DMS53 treated with DMSO at 0.1 percent for 48 hours (cell line): ENCODE results near the gene TKT.

ENCODE experiments used
- DNase-seq: peaks from one replicate; lab custom pipeline; 2025; ENCODE audit not compliant: unreplicated experiment; lab: John Stamatoyannopoulos, UW

TKT gene

DNA sequence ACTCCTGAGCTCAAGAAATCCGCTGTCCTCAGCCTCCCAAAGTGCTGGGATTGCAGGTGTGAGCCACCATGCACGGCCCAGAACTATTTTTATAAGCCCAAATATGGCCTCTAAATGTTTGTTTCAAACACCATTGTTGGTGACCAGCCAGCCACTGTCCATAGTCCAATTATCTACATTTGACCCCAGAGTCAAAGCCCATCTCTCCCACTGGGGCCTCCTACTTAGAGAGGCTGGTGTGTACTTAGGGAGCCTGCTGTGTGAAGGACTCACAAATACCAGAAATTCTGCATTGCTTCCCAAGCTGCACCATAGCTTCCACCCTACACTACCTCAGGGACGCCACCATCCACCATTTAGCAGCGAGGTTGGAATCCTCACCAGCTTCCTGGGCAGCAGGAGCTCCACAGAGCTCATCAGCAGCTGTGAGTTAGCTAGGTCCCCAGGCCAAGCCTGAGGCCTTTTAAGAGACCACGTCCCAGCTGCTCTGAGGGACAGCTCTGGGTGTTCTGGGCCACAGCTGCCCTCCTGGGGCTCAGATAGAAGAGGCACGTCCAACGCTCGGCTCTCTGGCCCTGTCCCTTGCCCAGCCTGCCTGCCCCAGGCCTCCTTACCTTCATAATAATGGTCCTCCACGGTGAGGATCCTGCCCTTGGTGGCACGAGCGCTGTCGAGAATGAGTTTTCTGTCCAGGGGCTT lies 29.5 kb downstream of the TKT start:
- no peak for DNase-seq

GRCh38 chr3:53225651-53226050 lies 30.2 kb downstream of the TKT start:
- DNase-seq, result no peak

- no peak for DNase-seq
These were observed 30.6 kb downstream of the TKT start for GRCh38 chr3:53225181-53225580.

DNA sequence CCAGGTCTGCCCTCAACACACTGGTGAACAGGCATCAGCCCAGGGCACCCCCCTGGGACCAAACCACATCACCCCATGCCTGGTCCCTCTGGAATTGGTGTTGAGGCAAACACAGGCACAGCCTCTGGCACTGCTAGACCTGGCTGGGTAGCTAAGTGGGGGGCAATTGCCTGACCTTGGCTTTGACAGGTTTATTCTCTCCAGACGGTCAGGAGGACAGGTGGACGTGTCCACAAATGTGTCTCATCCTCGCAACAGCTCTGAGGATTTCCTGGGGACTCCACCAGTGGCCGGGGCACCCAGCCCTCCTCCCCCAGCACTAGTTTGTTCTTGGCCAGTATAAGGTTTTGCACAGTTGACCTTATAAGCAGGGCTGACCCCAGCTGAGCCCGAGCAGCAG lies 31.3 kb downstream of the TKT start:
- no peak for DNase-seq

DNA sequence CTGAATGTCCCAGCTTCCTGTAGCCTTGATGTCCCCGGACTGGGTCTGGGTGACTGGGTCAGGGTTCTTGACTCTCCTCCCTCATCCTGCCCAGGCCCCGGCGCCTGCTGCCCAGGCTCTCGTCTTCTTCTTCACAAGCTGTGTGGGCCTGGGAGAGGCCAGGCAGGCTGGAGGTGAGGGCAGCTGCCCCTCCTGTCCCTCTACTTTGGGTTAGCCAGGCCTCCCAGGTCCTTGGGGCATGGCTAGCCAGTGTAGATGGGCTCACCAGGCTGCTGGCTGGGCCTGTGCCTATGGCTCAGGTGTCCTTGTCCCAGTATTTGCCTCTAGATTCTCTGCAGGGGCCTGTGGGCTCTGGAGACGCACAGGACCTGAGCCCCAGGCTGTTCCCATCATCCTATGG lies 31.8 kb downstream of the TKT start:
- no peak for DNase-seq

GRCh38 chr3:53223541-53223966 lies 32.3 kb downstream of the TKT start:
- no peak for DNase-seq

- no peak for DNase-seq
These were observed 32.8 kb downstream of the TKT start for GRCh38 chr3:53223025-53223424.

DNA sequence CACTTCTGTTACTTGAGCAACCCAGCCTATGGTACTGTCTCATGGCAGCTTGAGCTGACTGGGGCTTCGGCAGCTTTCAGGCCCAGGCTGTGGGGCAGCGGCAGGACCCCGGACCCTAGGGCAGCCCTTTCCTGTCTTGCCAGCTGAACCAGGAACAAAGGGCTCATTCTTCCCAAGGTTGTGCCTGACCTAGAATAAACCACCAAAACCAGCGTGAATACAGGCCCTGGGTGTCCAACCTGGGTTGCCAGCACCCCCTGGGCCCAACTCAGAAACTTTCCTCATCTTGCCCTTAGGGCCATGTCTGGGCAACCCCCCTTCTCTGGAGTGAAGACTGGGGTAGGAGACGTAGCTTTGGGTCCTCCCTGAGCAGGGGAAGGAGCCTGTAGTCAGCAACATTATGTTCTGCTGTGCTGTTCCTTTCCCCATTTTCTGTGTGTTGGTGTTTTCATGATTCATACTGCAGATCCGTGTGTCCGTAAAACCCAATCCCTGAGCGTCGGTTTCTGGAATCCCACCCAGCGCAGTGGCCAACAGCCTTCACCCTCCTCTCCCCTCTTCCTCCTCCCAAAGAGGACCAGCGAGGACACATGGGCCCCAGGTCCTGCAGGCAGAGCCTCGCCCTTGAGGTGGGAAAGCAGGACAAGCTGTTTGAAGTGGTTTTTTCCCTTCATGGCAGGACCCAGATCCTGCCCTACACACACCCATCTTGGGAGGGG lies 33.5 kb downstream of the TKT start:
- DNase-seq, result no peak

- no peak for DNase-seq
These were observed 34.0 kb downstream of the TKT start for GRCh38 chr3:53221827-53222182.

GRCh38 chr3:53221345-53221744 lies 34.5 kb downstream of the TKT start:
- no peak for DNase-seq

DNA sequence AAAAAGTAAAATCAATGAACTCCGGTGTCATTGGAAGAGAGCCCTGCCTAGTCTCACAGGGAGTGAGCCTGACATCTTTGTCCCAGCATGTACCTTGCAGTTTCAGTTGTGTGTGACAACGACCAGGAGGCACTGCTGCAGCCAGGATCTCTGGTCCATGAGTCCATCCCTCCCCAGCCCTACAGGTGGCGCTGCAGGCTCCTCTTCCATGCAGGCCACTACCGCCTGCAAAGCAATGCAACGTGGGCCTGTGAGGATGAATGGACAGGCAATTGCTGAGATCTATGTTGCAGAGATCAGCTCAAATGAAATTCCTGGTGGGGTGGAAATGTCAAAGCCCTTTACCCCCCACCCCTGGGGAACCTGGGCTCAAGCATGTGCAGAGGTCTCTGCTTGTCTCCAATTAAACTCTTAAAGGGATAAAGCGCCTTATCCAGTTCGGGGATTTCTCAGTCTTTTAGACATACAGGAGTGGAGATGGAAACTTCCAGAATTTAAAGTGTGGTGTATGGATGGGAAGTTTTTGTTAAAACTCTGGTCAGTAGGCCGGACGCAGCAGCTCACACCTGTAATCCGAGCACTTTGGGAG lies 35.8 kb downstream of the TKT start:
- DNase-seq, result peak; percentile 40

DNA sequence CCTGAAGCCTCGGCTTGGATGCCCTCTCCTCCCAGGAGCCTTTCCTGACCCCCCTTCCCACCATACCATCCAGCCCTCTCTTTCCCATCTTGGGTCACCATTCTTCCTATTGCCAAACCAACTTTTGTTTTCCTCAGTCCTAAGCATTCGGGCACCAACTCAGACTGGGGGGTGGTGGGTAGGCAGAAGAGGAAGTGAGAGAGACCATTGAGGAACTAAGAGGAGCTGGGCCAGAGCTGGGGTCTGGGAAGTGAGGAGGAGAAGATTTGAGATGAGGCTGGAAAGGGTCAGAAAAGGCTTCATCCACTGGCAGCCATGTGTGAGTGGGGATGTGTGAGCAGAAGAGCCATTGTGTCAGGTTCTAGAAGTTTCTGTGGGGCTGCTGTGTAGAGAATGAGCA lies 37.7 kb downstream of the TKT start:
- no peak for DNase-seq

DNA sequence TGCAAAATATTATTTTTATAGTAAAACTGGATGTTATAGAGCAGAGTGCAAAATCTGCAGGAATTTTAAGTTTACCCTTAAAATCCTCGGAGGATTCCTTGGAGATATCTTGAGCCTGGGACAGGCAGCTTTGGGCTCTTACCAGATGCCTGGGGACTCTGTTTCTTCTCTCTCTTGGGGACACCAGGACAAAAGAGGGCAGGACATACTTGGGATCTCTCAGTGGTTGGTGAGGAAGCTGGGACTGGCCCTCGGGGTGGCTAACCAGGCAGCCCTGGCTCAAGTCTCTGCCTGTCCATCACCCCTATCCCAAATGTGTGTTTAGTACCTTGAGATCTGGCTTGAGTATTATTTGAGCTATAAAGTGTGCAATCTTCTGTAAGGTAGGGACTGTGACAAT lies 38.6 kb downstream of the TKT start:
- DNase-seq, result no peak

- no peak for DNase-seq
These were observed 39.1 kb downstream of the TKT start for GRCh38 chr3:53216723-53217122.

- no peak for DNase-seq
These were observed 40.0 kb downstream of the TKT start for GRCh38 chr3:53215816-53216215.

DNA sequence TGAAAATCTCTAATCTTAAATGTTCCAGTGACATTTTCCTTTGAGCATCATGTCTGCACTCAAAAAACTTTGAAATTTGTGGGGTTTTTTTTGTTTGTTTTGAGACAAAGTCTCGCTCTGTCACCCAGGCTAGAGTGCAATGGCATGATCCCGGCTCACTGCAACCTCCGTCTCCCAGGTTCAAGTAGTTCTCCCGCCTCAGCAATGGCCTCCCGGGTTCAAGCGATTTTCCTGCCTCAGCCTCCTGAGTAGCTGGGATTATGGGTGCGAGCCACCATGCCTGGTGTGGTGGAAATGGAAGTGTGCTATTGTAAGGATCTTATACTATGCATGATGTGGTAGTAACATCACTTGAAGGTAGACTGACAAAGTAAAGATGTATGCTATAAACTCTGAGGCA lies 42.5 kb downstream of the TKT start:
- DNase-seq, result no peak

- DNase-seq, result no peak
These were observed 43.8 kb downstream of the TKT start for GRCh38 chr3:53211706-53212702.

- DNase-seq, result no peak
These were observed 53.3 kb downstream of the TKT start for GRCh38 chr3:53202331-53203015.

GRCh38 chr3:53200501-53201498 lies 55.0 kb downstream of the TKT start:
- DNase-seq, result no peak
